K562 (cell line): ENCODE results near the gene SLC13A4. TPM values are rescaled to one million over a fixed set of nuclear protein-coding genes. Genes with fewer than 3 reads are reported as not detected.
"Not testable (repeated sequence)": the region's sequence is repeated elsewhere in the genome, so short reads cannot be mapped to it uniquely, and the experiment has no call there.

Experiments
- ATAC-seq: fragments of 200-7000 bp; cut with Tn5 transposase; 3 replicates; pipeline ENCODE4 v1.9.1; 2020; ENCODE audit warnings: moderate library complexity
- BruUV-seq: library from RNA; stranded (reverse); fragments of 400-500 nt; replicated peaks from 2 replicates; lab custom pipeline; 2021; lab: Mats Ljungman, UMichigan
- CTCF ChIA-PET: fragments of 300-600 bp; formaldehyde crosslinking; extraction: SDS; loops from one replicate; lab custom pipeline; 2021; ENCODE audit warnings: low intra/inter-chr PET ratio; lab: Yijun Ruan, JAX
- POLR2A ChIA-PET: fragments of 300-600, 350-650 bp; sonication (Branson Sonifier 250); formaldehyde crosslinking; extraction: SDS; loops from one replicate; lab custom pipeline; 2021; ENCODE audit warnings: antibody characterized with exemption, inconsistent platforms; lab: Yijun Ruan, JAX
- DNase-seq, 4 experiments: peaks; one replicate each; pipeline versions ENCODE4 v3.0.0 to v3.0.0-alpha.2; 2011 to 2018; ENCODE audit warnings: low spot score in 3 of 4, mixed read lengths in 3 of 4; ENCODE audit errors: extremely low read depth in 1 of 4
- FAIRE-seq: peaks from 2 replicates; lab custom pipeline; 2011; peaks lifted over from hg19 to GRCh38; lab: Jason Lieb, UNC
- H2AFZ ChIP-seq: 2 replicates; pipeline ENCODE4 v1.6.0; 2011; ENCODE audit warnings: low read depth, low read length, control low read depth, inconsistent platforms
- H3K27ac ChIP-seq: fragments of 200-600 bp; 3 replicates; pipeline ENCODE4 v1.8.0; 2011; ENCODE audit warnings: low read depth, mild to moderate bottlenecking, control low read depth, inconsistent platforms, low read length, moderate library complexity, mixed read lengths; ENCODE audit errors: extremely low read depth
- H3K27me3 ChIP-seq, 2 experiments: fragments of 300-600 bp in 1 of 2; 2 replicates in 1 of 2; 3 replicates in 1 of 2; pipeline versions ENCODE4 v1.6.0 to v1.8.0; 2011; ENCODE audit warnings: inconsistent platforms in 2 of 2, low read length in 2 of 2, mild to moderate bottlenecking in 1 of 2, mixed read lengths in 1 of 2, moderate library complexity in 1 of 2; ENCODE audit not compliant: control insufficient read depth in 2 of 2, insufficient read depth in 2 of 2
- H3K36me3 ChIP-seq: fragments of 300-600 bp; 3 replicates; pipeline ENCODE4 v1.8.0; 2011; ENCODE audit warnings: mild to moderate bottlenecking, low read length, inconsistent platforms; ENCODE audit not compliant: control insufficient read depth, insufficient read depth
- H3K4me1 ChIP-seq, 2 experiments: fragments of 200-600 bp in 1 of 2; replicated peaks in 1 of 2; 2 replicates in 1 of 2; 3 replicates in 1 of 2; pipeline versions ENCODE4 v1.5.1 to v1.8.0; 2011; ENCODE audit warnings: inconsistent platforms in 2 of 2, low read length in 2 of 2, mild to moderate bottlenecking in 1 of 2, mixed read lengths in 1 of 2, moderate library complexity in 1 of 2; ENCODE audit not compliant: control insufficient read depth in 2 of 2, insufficient read depth in 2 of 2
- H3K4me2 ChIP-seq: 2 replicates; pipeline ENCODE4 v1.6.1; 2011; ENCODE audit warnings: low read length, control low read depth, inconsistent platforms, mixed read lengths; ENCODE audit not compliant: insufficient read depth
- H3K4me3 ChIP-seq: fragments of 200-600 bp; sonication (generic), shearing (Covaris generic); 2 replicates; pipeline ENCODE4 v1.5.1; 2016; ENCODE audit warnings: control low read depth, inconsistent platforms
- H3K79me2 ChIP-seq: fragments of 200-600 bp; 3 replicates; pipeline ENCODE4 v1.8.0; 2011; ENCODE audit warnings: low read length, inconsistent platforms; ENCODE audit not compliant: control insufficient read depth, insufficient read depth
- H3K9ac ChIP-seq, 2 experiments: 2 replicates each; pipeline versions ENCODE4 v1.6.0 to v1.6.1; 2011; ENCODE audit warnings: low read depth in 2 of 2, low read length in 2 of 2, control low read depth in 1 of 2, inconsistent platforms in 1 of 2, mild to moderate bottlenecking in 1 of 2, mixed read lengths in 1 of 2; ENCODE audit not compliant: insufficient read depth in 1 of 2
- H3K9me1 ChIP-seq: one replicate; pipeline ENCODE4 v1.6.0; 2011; ENCODE audit warnings: inconsistent platforms, mild to moderate bottlenecking, low read length, moderate library complexity; ENCODE audit not compliant: control insufficient read depth, insufficient read depth
- H3K9me3 ChIP-seq: replicated peaks from 2 replicates; pipeline ENCODE4 v1.5.1; 2011; ENCODE audit warnings: low read depth, low read length, inconsistent platforms; ENCODE audit not compliant: control insufficient read depth, insufficient read depth
- H4K20me1 ChIP-seq: replicated peaks from 2 replicates; pipeline ENCODE4 v1.6.1; 2011; ENCODE audit warnings: low read length, inconsistent platforms, mixed read lengths; ENCODE audit not compliant: control insufficient read depth, insufficient read depth
- BHLHE40 ChIP-seq: IDR thresholded peaks from 2 replicates; pipeline ENCODE4 v1.6.1; 2011; ENCODE audit warnings: low read length, improper control_type of control experiment
- CBFA2T3 ChIP-seq: fragments of 450-650 bp; IDR thresholded peaks from 2 replicates; pipeline ENCODE4 v1.6.1; 2017
- DPF2 ChIP-seq: fragments of 450-650 bp; IDR thresholded peaks from 2 replicates; pipeline ENCODE4 v1.6.1; 2016
- FOSL1 ChIP-seq: fragments of 200-800 bp; sonication (Bioruptor generic); conservative IDR thresholded peaks from 2 replicates; pipeline ENCODE4 v1.6.1; 2016; ENCODE audit warnings: missing genetic modification characterization, missing compliant biosample characterization
- FOXM1 ChIP-seq, 2 experiments: fragments of 450-650 bp in 1 of 2; sonication (generic) in 1 of 2; formaldehyde crosslinking in 1 of 2; IDR thresholded peaks; 2 replicates each; pipeline versions ENCODE4 v1.6.1 to v1.9.0; 2017 to 2022; ENCODE audit warnings: low read depth in 2 of 2, mild to moderate bottlenecking in 2 of 2, missing genetic modification reagents in 1 of 2, moderate library complexity in 1 of 2
- GABPB1 ChIP-seq: sonication (generic); formaldehyde crosslinking; IDR thresholded peaks from 2 replicates; pipeline ENCODE4 v1.8.0; 2022; ENCODE audit warnings: mild to moderate bottlenecking, missing genetic modification reagents
- HDAC2 ChIP-seq: fragments of 450-650 bp; IDR thresholded peaks from 2 replicates; pipeline ENCODE4 v1.6.1; 2016; ENCODE audit warnings: mild to moderate bottlenecking
- ILK ChIP-seq: fragments of 450-650 bp; IDR thresholded peaks from 2 replicates; pipeline ENCODE4 v1.6.1; 2016; ENCODE audit warnings: missing genetic modification characterization, low read depth, mild to moderate bottlenecking, missing compliant biosample characterization, moderate library complexity, borderline replicate concordance
- JUND ChIP-seq, 2 experiments: IDR thresholded peaks; 2 replicates in 1 of 2; 3 replicates in 1 of 2; pipeline ENCODE4 v1.6.1; 2011; ENCODE audit warnings: borderline replicate concordance in 2 of 2, low read depth in 2 of 2, low read length in 2 of 2, improper control_type of control experiment in 1 of 2, missing biosample characterization in 1 of 2, missing genetic modification characterization in 1 of 2, missing genetic modification reagents in 1 of 2
- MBD2 ChIP-seq: sonication (generic); IDR thresholded peaks from 2 replicates; pipeline ENCODE4 v1.6.1; 2016; ENCODE audit warnings: low read depth, borderline replicate concordance
- NFE2 ChIP-seq: IDR thresholded peaks from 2 replicates; pipeline ENCODE4 v1.6.1; 2014; ENCODE audit warnings: antibody characterized with exemption, low read depth
- NFYB ChIP-seq: IDR thresholded peaks from 2 replicates; pipeline ENCODE4 v1.6.1; 2011; ENCODE audit warnings: mild to moderate bottlenecking, moderate library complexity; ENCODE audit not compliant: insufficient read length; ENCODE audit errors: extremely low read depth
- SMARCA4 ChIP-seq: fragments of 450-650 bp; IDR thresholded peaks from 2 replicates; pipeline ENCODE4 v1.6.1; 2016
- SMARCE1 ChIP-seq: fragments of 450-650 bp; IDR thresholded peaks from 2 replicates; pipeline ENCODE4 v1.7.1; 2016; ENCODE audit warnings: mild to moderate bottlenecking
- TEAD4 ChIP-seq, 2 experiments: sonication (generic) in 1 of 2; formaldehyde crosslinking in 1 of 2; IDR thresholded peaks; 2 replicates each; pipeline versions ENCODE4 v1.6.1 to v1.8.0; 2012 to 2022; ENCODE audit warnings: borderline replicate concordance in 1 of 2, inconsistent platforms in 1 of 2, low read length in 1 of 2, mild to moderate bottlenecking in 1 of 2, missing genetic modification reagents in 1 of 2
- WGBS: fragments of 100-300 bp; shearing (Covaris generic); methylation state at CpG from one replicate; pipeline ENCODE4 v1.1.6; 2016; ENCODE audit warnings: low coverage, mixed read lengths; ENCODE audit not compliant: insufficient coverage; ENCODE audit errors: missing lambda C conversion rate; 5-methylcytosine and 5-hydroxymethylcytosine counted together
- in situ Hi-C: fragments of 300-500 bp; cut with MboI; formaldehyde crosslinking; loops from 4 replicates; pipeline ENCODE4 v1.15.0; 2018; ENCODE audit warnings: inconsistent platforms, mixed read lengths
- intact Hi-C: fragments of 100-400 bp; cut with micrococcal nuclease; formaldehyde crosslinking; loops from 2 replicates; pipeline ENCODE4 v1.14.2; 2022
- polyA plus RNA-seq, 8 experiments: library from polyadenylated mRNA; depleted of rRNA in 4 of 8; stranded (reverse) in 5 of 8; unstranded in 3 of 8; fragments of >200 nt; fragmentation: Nextera tagmentation in 2 of 8; fragmentation: Illumina TruSeq in 1 of 8; extraction: Ambion mirVana in 2 of 8; extraction: Trizol in 1 of 8; gene quantifications; 2 replicates each; pipeline versions ENCODE4 v1.2.1 to v1.2.3, GENCODE V29; 2011 to 2014; ENCODE audit warnings: inconsistent platforms in 1 of 8, missing spikeins in 1 of 8
- total RNA-seq, 7 experiments: library from RNA; depleted of rRNA in 6 of 7; stranded (reverse); fragments of >200 nt in 6 of 7; fragmentation: Illumina TruSeq in 2 of 7; extraction: Trizol in 2 of 7; gene quantifications; 2 replicates each; pipeline versions ENCODE4 v1.2.1 to v1.2.3, GENCODE V29; 2011 to 2021; ENCODE audit warnings: low replicate concordance in 1 of 7
- TF ChIP-seq, protein P1 (sequence below): fragments of 450-650 bp; IDR thresholded peaks from 2 replicates; pipeline ENCODE4 v1.6.1; 2018; ENCODE audit not compliant: partially characterized antibody

The SLC13A4 gene
- total and polyA plus RNA-seq, 9 of the 15 experiments (the other 6 are each of a cell fraction or from before 2014, with no cell fraction given): 0.11 to 1.0 (median 0.36) TPM

DNA sequence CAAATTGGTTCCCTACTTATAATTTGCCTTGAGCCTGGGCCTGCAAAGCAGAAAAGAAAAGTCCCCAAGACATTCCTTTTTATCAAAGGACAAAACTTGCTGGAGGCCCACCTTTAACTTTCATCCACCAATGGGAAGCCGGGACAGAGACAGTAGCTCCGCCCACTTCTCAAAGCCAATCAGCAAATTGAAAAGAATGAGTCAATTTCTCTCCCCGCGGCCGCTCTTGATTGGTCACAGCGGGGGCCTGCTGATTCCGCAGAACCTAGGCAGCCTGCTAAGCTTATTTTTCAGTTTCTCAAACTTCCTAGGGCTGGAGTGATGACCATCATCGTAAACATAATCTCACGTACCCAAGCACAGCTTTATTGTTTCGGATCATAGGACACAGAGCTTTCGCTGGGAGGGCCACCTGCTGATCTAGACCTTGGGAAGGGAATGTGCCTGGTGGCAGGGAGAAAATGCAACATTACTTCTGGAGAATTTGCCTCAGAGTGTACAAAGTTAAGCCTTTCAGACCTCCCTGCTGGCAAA lies at the start of gene SLC13A4 (continued):
- TF ChIP-seq, protein P1, sequence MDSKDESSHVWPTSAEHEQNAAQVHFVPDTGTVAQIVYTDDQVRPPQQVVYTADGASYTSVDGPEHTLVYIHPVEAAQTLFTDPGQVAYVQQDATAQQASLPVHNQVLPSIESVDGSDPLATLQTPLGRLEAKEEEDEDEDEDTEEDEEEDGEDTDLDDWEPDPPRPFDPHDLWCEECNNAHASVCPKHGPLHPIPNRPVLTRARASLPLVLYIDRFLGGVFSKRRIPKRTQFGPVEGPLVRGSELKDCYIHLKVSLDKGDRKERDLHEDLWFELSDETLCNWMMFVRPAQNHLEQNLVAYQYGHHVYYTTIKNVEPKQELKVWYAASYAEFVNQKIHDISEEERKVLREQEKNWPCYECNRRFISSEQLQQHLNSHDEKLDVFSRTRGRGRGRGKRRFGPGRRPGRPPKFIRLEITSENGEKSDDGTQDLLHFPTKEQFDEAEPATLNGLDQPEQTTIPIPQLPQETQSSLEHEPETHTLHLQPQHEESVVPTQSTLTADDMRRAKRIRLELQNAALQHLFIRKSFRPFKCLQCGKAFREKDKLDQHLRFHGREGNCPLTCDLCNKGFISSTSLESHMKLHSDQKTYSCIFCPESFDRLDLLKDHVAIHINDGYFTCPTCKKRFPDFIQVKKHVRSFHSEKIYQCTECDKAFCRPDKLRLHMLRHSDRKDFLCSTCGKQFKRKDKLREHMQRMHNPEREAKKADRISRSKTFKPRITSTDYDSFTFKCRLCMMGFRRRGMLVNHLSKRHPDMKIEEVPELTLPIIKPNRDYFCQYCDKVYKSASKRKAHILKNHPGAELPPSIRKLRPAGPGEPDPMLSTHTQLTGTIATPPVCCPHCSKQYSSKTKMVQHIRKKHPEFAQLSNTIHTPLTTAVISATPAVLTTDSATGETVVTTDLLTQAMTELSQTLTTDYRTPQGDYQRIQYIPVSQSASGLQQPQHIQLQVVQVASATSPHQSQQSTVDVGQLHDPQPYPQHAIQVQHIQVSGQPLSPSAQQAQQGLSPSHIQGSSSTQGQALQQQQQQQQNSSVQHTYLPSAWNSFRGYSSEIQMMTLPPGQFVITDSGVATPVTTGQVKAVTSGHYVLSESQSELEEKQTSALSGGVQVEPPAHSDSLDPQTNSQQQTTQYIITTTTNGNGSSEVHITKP: peak; percentile 67
- TF ChIP-seq NFYB: peak; percentile 82
- TF ChIP-seq MBD2: peak; percentile 49; the same call in 1 of the 2 replicates
- TF ChIP-seq ILK (tag): no peak
- TF ChIP-seq FOXM1 (IDR thresholded peaks at IDR 0.05; ENCODE audit: low read depth): no peak
- TF ChIP-seq FOXM1 (CRISPR knock-in tag; IDR thresholded peaks at IDR 0.05; ENCODE audit: low read depth): no peak
- TF ChIP-seq GABPB1 (CRISPR knock-in tag): 0 out of 2 replicates have a peak, but pooled peaks have one; percentile 26

DNA sequence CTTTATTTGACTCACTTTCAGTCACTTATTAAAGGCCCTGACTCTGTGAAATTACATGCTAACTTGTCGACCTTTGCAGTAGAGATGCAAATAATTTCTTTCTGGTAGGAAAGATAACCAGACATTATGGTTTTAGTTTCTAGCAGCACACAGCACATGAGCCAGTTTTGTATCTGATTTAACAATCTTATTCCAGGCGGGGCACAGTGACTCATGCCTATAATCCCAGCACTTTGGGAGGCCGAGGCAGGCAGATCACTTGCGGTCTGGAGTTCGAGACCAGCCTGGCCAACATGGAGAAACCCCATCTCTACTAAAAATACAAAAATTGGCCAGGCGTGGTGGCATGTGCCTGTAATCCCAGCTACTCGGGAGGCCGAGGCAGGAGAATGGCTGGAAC lies 47.9 kb upstream of the SLC13A4 start:
- H3K79me2 ChIP-seq; intact Hi-C loops; BruUV-seq; H3K9ac ChIP-seq; H3K4me1 ChIP-seq; H3K9me3 ChIP-seq; in situ Hi-C loops; CTCF ChIA-PET; H3K4me2 ChIP-seq; FAIRE-seq; H3K36me3 ChIP-seq; H2AFZ ChIP-seq; H3K9me1 ChIP-seq; H3K27me3 ChIP-seq; H4K20me1 ChIP-seq; POLR2A ChIA-PET; H3K4me3 ChIP-seq; DNase-seq; H3K27ac ChIP-seq; TF ChIP-seq TEAD4 (CRISPR knock-in tag; IDR thresholded peaks at IDR 0.05; ENCODE audit: borderline replicate concordance): not testable (repeated sequence)
- WGBS: 8% methylated on average over 8 of the region's 8 CpGs
- ATAC-seq: peak; percentile 38
- peak; percentile 47; the same call in 1 of the 2 replicates for TF ChIP-seq TEAD4 (IDR thresholded peaks at IDR 0.05; ENCODE audit: low read length)
- 0 out of 2 replicates have a peak, but pooled peaks have one; percentile 31 for TF ChIP-seq HDAC2
- TF ChIP-seq SMARCA4: peak; percentile 46; the same call in 1 of the 2 replicates
- TF ChIP-seq SMARCE1: peak; percentile 68; the same call in 1 of the 2 replicates
- TF ChIP-seq CBFA2T3: peak; percentile 55
- peak; percentile 80 for TF ChIP-seq FOSL1 (tag)
- peak; percentile 15; the same call in 1 of the 2 replicates for TF ChIP-seq BHLHE40
- 0 out of 2 replicates have a peak, but pooled peaks have one; percentile 17 for TF ChIP-seq NFE2
- TF ChIP-seq DPF2: peak; percentile 65
- TF ChIP-seq JUND (IDR thresholded peaks at IDR 0.05; ENCODE audit: borderline replicate concordance, low read depth, low read length): peak; percentile 75
- peak; percentile 70; the same call in 2 of the 3 replicates for TF ChIP-seq JUND (tag; IDR thresholded peaks at IDR 0.05; ENCODE audit: borderline replicate concordance, low read depth, low read length)
